Tongue (tissue), 1 donor: ENCODE data around the gene SMIM45.

Experiments
- DNase-seq: peaks from one replicate; pipeline ENCODE4 v3.0.0-alpha.2; 2015

SMIM45 gene

GRCh38 chr22:41951898-41952474 is at the start of gene SMIM45:
Gene SMIM45, plus strand, starts transcription at chr22:41952150.
- DNase-seq: peak; percentile 42

DNA sequence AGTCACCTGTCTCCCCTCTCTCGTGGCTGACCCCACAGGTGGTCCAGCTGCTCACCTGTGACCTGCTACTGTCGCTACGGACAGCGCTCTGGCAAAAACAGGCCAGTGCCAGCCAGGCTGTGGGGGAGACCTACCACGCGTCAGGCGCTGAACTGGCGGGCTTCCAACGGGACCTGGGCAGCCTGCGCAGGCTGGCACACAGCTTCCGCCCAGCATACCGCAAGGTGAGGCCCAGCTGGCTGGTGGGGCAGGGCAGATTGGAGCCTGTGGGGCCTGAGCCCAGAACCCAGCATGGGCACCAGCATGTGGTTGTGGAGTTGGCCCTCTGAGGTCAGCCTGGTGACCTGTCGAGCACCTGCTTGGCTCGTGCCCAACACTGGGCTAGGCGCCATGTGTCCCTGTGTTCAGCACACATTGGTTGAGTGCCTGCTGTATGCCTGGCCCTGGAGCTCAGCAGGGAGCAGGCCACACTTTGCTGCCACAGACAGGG is 49.0 kb upstream of the SMIM45 start:
- DNase-seq: no peak

DNA sequence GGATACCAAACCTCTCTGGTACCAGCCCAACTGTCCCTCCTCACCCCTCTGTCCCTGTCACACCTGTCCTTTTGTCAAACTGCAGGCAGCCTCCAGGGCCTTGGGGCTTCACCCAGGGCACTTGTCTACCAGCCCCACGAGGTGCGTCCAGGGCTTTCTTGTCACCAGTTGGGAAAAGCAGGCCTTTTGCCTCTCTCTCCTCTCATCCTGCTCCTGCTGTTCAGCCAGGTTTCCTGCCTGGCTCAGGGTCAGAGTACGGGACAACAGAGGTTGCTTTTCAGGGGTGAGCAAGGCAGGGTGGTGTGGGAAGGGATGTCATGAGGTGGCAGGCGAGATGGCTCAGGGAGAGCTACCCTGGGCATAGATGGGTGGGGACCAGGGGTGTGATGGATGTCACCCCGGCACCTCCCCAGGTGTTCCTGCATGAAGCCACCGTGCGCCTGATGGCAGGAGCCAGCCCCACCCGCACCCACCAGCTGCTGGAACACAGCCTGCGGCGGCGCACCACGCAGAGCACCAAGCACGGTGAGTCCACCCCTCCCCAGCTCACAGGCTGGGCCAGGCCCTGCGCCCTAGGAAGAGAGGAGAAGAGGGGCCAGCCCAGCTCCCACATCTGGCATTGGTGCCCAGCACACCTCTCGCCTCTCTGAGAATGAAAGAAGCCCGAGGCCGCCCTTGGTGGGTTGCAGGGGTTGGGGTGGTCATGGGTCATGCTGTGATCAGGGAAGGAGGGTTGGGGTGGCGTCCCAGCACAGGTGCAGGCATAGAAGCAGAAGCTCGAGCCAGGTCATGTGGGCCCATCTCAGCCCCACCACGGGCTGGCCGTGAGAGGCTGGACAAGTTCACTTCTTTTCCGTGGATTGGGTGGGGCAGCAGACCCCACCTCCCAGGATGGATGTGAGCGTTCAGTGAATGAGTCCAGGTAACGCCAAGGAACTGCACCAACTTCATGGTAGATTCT is 47.2 kb upstream of the SMIM45 start:
- DNase-seq: no peak

GRCh38 chr22:41905411-41906202 is 46.3 kb upstream of the SMIM45 start:
- no peak for DNase-seq

- no peak for DNase-seq
Measured at GRCh38 chr22:41906822-41907221, 45.1 kb upstream of the SMIM45 start.

GRCh38 chr22:41907436-41908401 is 44.2 kb upstream of the SMIM45 start:
- DNase-seq: no peak

DNA sequence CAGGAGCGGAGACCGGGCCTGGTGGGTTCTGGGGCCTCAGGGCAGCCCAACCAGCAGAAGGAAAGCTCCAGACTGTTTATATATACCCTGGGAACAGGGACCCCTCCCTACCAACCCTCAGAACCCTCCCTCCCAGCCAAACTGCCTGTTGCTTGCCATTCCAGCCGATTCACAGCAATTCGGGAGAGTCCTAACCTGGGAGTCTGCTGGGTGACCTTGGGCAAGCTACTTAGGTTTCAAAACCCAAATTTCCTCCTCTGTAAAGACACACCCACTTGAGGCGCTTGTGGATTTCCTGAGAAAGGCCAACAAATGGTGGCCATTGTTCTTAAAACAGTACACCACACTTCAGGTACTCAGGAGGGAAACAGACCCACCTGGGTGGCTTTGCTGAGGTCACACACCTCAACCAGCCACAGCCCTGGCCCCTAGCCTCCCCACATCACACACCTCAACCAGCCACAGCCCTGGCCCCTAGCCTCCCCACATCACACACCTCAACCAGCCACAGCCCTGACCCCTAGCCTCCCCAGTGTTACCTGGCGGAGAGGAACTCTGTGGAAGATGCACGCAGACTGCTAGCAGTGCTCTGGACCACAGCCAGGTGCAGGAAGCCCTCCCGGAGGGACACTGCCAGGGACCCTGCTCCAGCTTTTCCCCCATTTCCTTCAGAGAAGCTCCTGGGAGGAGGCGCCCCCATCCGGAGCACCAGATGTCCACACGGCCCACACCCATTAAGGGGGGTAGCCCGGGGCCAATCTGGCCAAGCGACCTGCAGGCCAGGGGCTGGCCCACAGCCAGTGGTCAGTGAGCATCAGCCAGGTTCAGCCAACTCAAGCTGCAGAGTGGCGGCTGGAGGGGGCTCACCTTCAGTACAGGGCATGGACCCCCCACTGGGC is 43.3 kb upstream of the SMIM45 start:
- DNase-seq: no peak

DNA sequence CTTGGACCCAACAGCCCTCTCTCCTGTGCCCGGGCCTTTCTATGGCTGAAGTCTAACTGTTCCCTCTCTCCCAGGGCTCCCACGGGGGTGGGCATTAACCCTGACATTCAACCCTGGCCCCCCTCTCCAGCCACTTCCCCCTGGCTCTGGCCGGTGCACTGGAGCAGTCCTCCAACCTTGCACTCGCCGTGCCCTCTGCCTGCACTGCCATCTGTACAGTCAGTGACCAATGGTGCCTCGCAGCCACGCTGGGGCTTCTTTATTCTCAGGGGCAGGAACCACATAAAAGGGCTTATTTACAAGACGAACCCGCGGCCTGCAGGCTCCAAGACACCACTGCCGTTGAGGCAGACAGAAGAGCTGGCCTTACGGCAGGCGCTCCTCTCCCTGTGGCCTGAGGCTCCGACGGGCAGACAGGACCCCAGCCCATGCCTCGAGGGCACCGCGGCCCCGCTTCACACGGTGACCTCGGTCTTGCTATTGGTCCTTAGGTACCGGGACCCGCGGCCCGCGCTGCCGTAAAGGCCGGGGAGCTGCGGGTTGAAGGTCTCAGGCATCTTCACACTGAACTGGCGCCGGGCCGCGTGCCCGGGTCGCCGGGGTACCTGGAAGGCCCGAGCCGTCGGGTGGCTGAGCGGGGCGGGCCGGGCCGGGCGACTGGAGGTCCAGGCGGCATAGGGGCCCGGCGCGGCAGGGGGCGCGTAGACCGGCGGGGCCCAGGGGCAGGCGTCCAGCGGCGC is 42.5 kb upstream of the SMIM45 start:
- DNase-seq: no peak

DNA sequence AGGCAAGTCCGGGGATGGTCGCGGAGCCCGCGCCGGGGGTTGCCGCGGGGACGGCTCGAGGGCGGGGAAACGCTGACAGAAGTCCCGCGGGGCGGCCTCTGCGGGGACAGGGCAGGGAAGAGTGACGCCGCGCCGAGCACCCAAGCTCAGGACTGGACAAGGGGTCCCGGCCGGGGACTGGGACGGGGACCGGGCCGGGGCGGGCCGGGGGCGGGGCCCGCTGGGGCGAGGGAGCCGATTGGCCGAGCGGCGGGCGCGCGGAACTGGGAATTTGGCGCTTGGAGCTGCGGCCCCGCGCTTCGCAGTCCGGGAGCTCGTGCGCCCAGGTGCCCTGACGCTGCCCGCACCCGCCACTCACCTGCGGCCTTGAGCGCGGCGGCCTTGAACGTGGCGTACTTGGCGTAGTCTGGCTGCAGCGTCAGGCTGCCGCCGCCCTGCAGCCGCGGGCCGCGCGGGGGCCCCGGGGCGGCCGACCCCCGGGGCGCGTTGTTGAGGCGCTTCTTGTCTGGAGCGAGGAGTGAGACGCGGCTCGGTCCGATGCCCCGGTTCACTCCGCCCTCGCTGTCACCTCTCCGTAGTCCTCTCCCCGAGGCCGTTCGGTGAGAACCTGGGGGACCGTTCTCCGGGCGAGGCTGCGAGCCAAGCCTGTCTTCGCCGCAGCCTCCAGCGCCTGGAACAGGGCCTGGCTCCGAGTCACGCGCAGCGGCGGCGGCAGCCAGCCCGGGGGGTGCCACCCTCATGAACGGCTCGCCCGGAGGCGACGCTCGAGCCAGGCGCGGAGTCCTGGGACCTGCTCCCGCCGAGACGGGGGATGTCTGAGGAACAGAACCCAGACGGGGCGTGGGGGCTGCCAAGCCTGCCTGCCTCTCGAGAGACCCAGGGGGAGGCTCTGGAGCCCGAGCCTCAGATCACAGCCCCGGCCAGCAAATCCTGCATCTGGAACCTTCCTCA is 41.6 kb upstream of the SMIM45 start:
- DNase-seq: no peak

GRCh38 chr22:41911001-41911611 is 40.8 kb upstream of the SMIM45 start:
- DNase-seq: no peak

- no peak for DNase-seq
Measured at GRCh38 chr22:41912338-41913039, 39.5 kb upstream of the SMIM45 start.

DNA sequence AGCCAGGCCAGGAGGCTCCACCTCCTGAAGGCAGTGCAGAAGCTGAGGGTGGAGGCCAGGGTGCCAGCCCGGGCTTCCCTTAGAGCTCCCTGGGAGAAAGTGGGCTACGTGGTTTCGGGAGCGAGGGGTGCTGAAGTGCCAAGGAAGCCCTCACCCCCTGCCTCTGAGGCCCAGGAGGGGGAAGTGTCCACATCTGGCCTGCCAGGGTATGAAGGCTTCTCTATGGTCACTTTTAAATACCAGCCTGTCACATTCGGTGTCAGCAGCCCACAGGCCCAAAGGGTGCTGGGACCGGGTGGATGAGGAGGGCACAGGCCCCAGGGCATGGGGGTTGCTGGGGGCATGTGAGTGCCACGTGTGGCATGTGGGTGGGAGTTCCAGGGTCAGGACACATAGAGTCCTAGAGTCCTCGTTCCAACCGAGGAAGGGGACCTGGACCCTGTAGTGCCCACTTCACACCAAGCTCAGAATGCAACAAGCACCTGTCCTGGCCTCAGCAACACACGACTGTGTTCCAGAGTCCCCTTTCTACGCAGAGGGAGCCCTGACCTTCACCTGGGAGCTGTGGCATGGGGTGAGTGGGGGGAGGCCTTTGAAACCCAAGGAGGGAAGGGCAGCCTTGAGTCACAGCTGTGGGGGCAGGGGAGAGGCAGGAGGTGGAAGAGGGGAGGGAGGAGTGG is 38.8 kb upstream of the SMIM45 start:
- no peak for DNase-seq

GRCh38 chr22:41913842-41914534 is 38.0 kb upstream of the SMIM45 start:
- no peak for DNase-seq

GRCh38 chr22:41914611-41915034 is 37.3 kb upstream of the SMIM45 start:
- no peak for DNase-seq

DNA sequence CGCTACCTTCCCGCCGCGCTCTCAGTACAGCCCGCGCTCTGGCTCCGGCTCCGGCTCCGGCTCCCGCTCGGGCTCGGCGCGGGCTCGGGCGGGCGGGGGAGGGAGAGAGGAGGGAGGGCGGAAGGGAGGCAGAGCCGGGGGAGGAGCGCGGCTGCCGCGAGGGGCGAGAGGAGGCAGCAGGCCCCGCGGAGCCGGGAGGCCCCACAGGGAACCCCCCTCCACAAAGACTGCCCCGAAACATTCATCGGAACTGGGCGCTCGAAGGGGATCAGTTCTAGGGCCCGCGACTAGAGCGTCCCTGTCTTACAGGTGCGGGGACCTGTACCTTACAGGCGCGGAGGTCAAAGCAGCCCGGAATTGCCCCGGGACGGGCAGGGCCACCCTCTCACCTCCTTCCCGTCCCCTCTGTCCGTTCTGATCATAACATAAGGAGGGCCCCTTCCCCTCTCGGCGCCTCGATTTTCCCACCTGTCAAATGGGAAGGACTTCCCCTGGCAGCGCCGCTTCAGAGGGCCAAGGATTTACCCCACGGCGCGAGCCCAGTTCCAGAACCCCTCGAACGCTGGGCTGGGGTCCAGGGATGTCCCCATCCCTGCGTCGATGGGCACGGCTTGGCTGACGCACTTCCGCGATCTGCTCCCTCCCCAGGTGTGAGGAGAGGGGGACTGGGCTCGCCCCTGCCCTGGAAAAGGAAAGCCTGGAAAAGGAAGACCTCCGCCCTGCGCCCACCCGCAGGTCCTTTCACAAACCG is 36.7 kb upstream of the SMIM45 start, which contains the start of gene SHISA8:
Gene SHISA8 (minus strand): TSS at position 40 of the 751 bp plus-strand sequence. CDS start 407 bp downstream, outside the sequence.
- peak; percentile 75 for DNase-seq
